ENCODE data around the gene RRP7A. TPM values are rescaled to one million over a fixed set of nuclear protein-coding genes. Genes with fewer than 3 reads are reported as not detected.

Gene RRP7A
- total RNA-seq, result 17.4 and 18.3 TPM in 2 replicates

DNA sequence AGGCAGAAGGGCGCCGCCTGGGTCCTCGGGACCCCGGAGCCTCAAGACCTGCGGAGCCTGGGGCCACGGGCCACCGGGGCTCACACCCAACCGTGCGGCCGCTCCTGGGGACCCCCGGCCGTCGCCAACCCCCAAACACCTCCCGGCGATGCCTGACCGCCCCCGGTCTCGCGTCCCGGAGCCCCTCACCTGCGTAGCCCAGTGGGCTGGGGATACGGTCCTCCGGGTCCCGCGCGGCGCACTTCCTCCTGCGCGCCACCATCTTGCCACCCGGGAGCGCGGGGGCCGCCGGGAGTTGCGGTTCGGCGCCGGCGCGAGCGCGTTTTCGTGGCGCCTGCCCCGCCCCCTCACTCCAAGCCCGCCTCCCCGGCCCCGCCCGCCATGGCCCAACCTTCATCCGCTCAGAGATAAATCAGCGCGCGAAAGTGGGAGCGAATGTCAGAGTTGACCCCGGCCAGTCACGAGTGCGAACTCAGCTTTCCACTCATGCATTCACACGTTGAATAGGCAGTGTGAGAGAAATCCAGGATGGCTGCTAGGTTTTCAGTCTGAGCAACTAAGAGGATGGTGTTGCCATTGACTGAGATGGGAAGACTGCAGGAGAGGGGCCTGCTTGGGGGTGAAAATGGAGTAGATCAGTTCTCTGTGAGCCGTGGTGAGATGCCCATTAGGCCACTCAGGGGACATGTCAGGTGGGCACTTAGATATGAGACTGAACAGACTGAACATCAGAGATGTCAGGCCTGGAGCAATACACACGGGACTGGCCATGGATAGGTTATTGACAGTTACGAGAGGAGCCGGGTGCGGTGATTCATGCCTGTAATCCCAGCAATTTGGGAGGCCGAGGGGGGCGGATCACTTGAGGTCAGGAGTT, at the start of gene RRP7A:
Gene RRP7A (minus strand): TSS at position 272 of the 877 bp plus-strand sequence. CDS start 10 bp downstream, at position 262.

DNA sequence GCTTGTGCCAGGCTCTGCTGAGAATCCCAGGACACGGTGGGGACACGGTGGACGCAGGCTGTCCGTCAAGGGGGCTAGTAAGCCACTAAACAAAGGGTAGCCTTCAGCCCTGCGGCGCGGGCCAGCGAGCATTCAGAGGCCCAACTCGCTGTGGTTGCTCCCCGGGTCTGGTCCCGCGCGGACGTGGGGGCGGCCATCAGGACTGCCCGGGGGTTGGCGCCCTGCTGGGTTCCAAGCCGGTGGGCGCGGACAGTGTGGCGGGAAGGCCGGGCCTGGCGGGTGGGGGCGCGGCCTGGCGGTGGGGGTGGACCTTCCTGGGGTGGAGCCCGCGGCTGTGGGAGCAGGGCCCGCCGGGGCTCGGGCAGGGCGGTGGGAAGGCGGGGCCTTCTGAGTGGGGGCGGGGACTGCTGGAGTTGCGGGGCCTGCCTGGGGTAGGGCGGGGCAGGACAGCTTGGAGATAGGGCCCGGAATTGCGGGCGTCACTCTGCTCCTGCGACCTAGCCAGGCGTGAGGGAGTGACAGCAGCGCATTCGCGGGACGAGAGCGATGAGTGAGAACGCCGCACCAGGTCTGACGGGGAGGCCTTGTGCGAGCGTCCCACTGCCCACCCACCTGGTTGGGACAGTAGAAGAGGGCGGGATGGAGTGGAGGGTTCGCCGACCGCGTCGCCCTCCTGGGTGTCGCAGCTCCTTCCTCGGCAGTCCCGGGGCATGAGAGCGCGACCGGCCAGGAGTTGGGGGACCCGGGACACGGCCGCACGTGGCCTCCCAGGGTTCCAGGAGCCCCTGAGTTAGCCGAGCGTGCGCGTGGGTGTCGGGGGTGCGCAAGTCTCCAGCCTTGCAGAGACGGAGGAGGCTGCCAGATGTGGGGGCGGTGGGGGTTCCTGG, 34.1 kb upstream of the RRP7A start, which contains the start of gene SERHL2:
Gene SERHL2 (plus strand): TSS at position 482 of the 887 bp plus-strand sequence. CDS start 65 bp downstream, at position 547.

Other genes with a start within 250 kb of the RRP7A start
- 13.6 and 14.5 TPM in 2 replicates for gene TCF20, start 249.1 kb downstream of the RRP7A start, total RNA-seq
- gene NFAM1, start 87.4 kb downstream of the RRP7A start, total RNA-seq, result under 0.01 TPM in 1 of 2 replicates, not detected in the other
- 6.1 and 9.0 TPM in 2 replicates for gene SERHL2, start 34.2 kb upstream of the RRP7A start, total RNA-seq
- gene POLDIP3, start 95.1 kb upstream of the RRP7A start, total RNA-seq, result 22.7 and 26.2 TPM in 2 replicates
- gene ATP5MGL, start 120.8 kb upstream of the RRP7A start, total RNA-seq, result 0.34 and 0.47 TPM in 2 replicates
- gene CYB5R3, start 129.6 kb upstream of the RRP7A start, total RNA-seq, result 43.6 and 48.1 TPM in 2 replicates
- gene A4GALT, start 201.1 kb upstream of the RRP7A start, total RNA-seq, result 24.9 and 38.0 TPM in 2 replicates

Data from bronchial smooth muscle cell (primary cell).